Lower leg skin (tissue), 4 donors: ENCODE data around the gene SOCS2. TPM values are rescaled to one million over a fixed set of nuclear protein-coding genes. Genes with fewer than 3 reads are reported as not detected.
"Not testable (repeated sequence)": the region's sequence is repeated elsewhere in the genome, so short reads cannot be mapped to it uniquely, and the experiment has no call there.

Source experiments
- DNase-seq, 2 donors: peaks; one replicate each; pipeline ENCODE4 v3.0.0-alpha.2; 2019; ENCODE audit warnings: low spot score in 2 of 2
- H3K4me3 ChIP-seq: fragments of 200-600 bp; sonication (generic); 2 replicates; pipeline ENCODE4 v1.5.1; 2017; ENCODE audit warnings: mild to moderate bottlenecking, low read depth; ENCODE audit not compliant: poor library complexity, severe bottlenecking
- POLR2A ChIP-seq, 2 donors: fragments of 450-650 bp; IDR thresholded peaks; one replicate each; pipeline ENCODE4 v1.6.1; 2016 to 2017; ENCODE audit warnings: antibody characterized with exemption in 2 of 2, mild to moderate bottlenecking in 1 of 2, moderate library complexity in 1 of 2
- WGBS, 2 donors: methylation state at CpG; one replicate each; pipeline ENCODE4 v1.1.5; 2018; 5-methylcytosine and 5-hydroxymethylcytosine counted together
- intact Hi-C: fragments of 100-400 bp; cut with DNase I; formaldehyde crosslinking; loops from one replicate; pipeline ENCODE4 v1.15.0; 2023; ENCODE audit warnings: low total_unique reads
- total RNA-seq, 4 donors: library from RNA; depleted of rRNA; stranded (reverse); fragments of >200 nt; gene quantifications; one replicate each; pipeline ENCODE4 v1.1.0, GENCODE V29; 2016
- TF ChIP-seq, protein P1 (sequence below), 3 donors: fragments of 450-650 bp; IDR thresholded peaks; one replicate each; pipeline ENCODE4 v1.5.1; 2016; ENCODE audit warnings: antibody characterized with exemption in 3 of 3, mild to moderate bottlenecking in 3 of 3, moderate library complexity in 2 of 3

The SOCS2 gene
- total RNA-seq, 4 donors from 2014 or later = 4.2 to 14.2 (median 9.2) TPM

DNA sequence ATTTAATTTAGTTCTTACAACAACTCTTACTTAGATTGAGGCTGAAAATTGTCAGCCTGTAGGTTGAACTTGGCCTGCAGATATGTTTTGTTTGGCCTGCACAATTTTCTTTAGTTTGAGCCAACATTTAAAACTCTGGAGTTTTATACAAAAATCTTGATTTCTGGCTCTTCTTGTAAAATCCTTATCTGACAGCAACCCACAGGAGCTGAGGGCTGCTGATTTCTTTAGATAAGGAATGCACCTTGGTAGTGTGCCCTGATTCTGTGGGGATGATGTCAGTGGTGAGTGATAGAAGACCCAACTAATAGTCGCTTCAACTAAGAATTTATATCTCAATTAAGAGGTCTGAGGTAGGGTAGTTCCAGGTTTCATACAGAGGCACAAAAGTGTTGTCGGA, 49.5 kb downstream of the SOCS2 start:
- TF ChIP-seq, protein P1, sequence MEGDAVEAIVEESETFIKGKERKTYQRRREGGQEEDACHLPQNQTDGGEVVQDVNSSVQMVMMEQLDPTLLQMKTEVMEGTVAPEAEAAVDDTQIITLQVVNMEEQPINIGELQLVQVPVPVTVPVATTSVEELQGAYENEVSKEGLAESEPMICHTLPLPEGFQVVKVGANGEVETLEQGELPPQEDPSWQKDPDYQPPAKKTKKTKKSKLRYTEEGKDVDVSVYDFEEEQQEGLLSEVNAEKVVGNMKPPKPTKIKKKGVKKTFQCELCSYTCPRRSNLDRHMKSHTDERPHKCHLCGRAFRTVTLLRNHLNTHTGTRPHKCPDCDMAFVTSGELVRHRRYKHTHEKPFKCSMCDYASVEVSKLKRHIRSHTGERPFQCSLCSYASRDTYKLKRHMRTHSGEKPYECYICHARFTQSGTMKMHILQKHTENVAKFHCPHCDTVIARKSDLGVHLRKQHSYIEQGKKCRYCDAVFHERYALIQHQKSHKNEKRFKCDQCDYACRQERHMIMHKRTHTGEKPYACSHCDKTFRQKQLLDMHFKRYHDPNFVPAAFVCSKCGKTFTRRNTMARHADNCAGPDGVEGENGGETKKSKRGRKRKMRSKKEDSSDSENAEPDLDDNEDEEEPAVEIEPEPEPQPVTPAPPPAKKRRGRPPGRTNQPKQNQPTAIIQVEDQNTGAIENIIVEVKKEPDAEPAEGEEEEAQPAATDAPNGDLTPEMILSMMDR (IDR thresholded peaks at IDR 0.05) = no peak
- TF ChIP-seq POLR2A (IDR thresholded peaks at IDR 0.05) = no peak
- WGBS, 2 donors = 88 to 90% methylated on average over 2 of the region's 2 CpGs
- DNase-seq = no peak
- no peak overlapping the region for H3K4me3 ChIP-seq
- intact Hi-C loops = no loop called here

DNA sequence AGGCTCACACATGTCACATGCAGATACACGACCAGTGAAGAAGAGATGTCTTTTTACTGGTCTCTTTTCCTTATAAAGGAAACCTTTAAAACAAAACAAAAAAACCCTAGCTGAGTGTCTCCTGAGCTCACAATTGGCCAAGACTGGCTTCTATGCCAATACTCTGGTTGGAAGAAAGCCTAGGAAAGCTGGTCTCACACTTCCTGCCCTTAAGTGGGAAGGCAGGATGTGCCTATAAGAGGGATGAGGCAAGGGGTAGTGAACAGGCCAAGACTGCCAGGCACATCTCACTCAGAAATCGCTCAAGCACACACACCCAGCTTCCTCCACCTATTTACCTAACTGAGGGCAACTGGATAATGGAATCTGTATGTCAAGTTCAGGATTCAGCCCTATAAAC, 50.0 kb downstream of the SOCS2 start:
- DNase-seq = no peak
- WGBS, 2 donors = 64 to 70% methylated on average over 2 of the region's 2 CpGs
- H3K4me3 ChIP-seq = no peak overlapping the region
- TF ChIP-seq, protein P1 (IDR thresholded peaks at IDR 0.05) = no peak
- no peak for TF ChIP-seq POLR2A (IDR thresholded peaks at IDR 0.05)
- intact Hi-C loops = no loop called here

DNA sequence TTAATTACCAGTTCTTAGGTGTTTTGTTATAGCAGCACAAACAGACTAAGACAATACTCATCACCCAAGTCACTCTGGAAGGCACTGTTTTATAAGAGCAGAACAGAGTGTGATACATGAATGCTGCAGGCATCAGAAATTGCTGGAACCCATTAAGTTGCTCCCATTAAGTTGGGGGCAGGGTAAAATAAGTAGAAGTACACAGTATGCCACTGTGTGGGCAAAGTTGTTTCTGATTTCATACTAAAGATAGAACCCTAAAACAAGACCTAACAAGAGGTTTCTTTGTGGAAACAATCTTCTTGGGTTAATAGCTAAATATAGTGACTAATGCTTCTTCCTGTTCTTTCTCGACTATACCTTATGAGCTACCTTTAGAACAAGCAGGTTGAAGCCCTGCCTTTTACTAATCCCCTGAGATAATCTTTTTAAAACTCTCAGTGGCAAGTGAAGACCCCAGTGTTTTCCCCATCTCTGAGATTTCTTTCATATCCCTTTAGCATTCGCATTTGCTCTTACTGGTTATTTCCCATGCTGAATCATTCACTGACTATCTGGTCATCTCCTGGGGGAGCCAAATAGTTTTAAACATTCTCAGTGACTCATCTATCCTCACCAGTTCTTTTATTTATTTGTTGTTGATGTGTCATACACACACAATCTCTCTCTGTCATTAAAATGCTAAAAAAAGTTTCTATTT, 52.3 kb downstream of the SOCS2 start:
- no peak for TF ChIP-seq POLR2A (IDR thresholded peaks at IDR 0.05)
- TF ChIP-seq, protein P1 (IDR thresholded peaks at IDR 0.05) = no peak
- intact Hi-C loops = no loop called here
- WGBS, 2 donors = 17 to 19% methylated on average over 2 of the region's 2 CpGs
- DNase-seq = no peak
- no peak overlapping the region for H3K4me3 ChIP-seq

DNA sequence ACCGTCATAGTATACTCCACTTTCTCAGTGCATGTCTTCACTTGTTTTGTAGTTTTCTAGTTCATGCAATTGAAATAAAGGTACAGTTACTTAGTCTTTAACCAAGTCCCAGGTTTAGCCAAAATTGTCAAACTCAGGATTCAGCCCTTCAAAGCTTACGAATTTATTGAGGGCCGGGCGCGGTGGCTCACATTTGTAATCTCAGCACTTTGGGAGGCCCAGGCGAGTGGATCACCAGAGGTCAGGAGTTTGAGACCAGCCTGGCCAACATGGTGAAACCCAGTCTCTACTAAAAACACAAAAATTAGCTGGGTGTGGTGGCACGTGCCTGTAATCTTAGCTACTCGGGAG, 52.8 kb downstream of the SOCS2 start:
- DNase-seq, H3K4me3 ChIP-seq, intact Hi-C loops: not testable (repeated sequence)
- WGBS, 2 donors = 62 to 69% methylated on average over 8 of the region's 8 CpGs

DNA sequence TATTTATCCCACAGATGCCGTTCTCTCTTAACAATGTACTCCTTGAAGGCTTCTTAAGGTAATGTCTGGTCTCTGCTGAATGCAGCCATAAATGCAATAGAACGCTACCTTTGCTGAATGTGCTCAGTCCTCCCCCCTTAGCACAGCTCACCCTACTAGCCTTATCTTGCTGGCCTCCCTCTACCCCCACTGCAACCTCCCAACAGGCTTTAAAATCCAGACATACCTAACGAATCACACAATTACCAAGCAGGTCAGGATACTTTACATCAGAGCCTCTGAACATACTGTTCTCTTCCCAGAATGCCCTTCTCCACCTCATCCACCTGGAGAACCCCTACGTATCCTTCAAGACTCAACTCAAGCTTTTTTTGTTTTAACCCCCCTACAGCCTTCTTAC, 53.7 kb downstream of the SOCS2 start:
- no peak overlapping the region for H3K4me3 ChIP-seq
- intact Hi-C loops = no loop called here
- WGBS, 2 donors = 91 to 92% methylated on average over 4 of the region's 4 CpGs
- no peak for DNase-seq
- no peak for TF ChIP-seq POLR2A (IDR thresholded peaks at IDR 0.05)
- TF ChIP-seq, protein P1 (IDR thresholded peaks at IDR 0.05) = no peak

Other genes starting within 250 kb of the SOCS2 start
- 10 to 100 TPM; 24.7 to 62.8 (median 34.2) TPM for gene NUDT4, start 194.8 kb upstream of the SOCS2 start, total RNA-seq
- 10 to 100 TPM; 22.5 to 44.8 (median 40.6) TPM for gene UBE2N, start 130.7 kb upstream of the SOCS2 start, total RNA-seq
- gene MRPL42, start 105.2 kb upstream of the SOCS2 start, total RNA-seq = 10 to 100 TPM; 43.9 to 58.4 (median 47.7) TPM
- gene CRADD, start 104.7 kb downstream of the SOCS2 start, total RNA-seq = 10 to 100 TPM; 16.1 to 43.3 (median 26.5) TPM